Measurements from ENCODE around the gene GGACT.
A peak's percentile ranks its signal among the peaks of the same experiment; 100 is the strongest.

GGACT gene

GRCh38 chr13:100491164-100491842 lies 97.3 kb downstream of the GGACT start:
- Mint-ChIP-seq H3K27me3 (no peaks in the 10 kb centered on the region), H3K4me3 (no peak overlapping the region), H3K36me3 (peaks cover 2% of the 10 kb centered on the region), H3K27ac (no peak overlapping the region), H3K9me3 (no peaks in the 10 kb centered on the region), H3K4me1 (no peaks in the 10 kb centered on the region)
- no peak for DNase-seq (ENCODE audit: low spot score in 2 of 2)
- no peak for ATAC-seq (ENCODE audit: low read depth)

DNA sequence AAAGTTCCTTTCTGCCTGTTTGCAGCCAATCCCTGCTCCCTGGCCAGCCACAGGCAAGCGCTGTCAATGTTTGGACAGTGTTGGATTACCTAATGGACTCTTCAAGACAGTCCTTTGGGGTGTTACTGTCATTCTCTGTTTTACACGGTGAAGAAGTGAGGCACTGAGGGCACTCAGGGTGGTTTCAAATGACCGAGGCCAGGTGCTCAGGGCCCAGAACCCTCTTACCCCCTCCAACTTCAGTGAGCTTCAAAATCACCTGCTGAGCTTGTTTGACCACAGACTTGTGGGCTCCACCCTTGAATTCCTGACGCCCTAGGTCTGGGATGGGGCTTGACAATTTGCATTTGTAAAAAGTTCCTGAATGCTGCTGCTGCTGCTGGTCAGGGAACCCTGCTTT lies 97.9 kb downstream of the GGACT start:
- DNase-seq (ENCODE audit: low spot score in 2 of 2): no peak
- Mint-ChIP-seq H3K27ac (no peak overlapping the region), H3K36me3 (peaks cover 2% of the 10 kb centered on the region), H3K9me3 (no peaks in the 10 kb centered on the region), H3K4me1 (no peaks in the 10 kb centered on the region), H3K27me3 (no peaks in the 10 kb centered on the region), H3K4me3 (no peak overlapping the region)
- no peak for ATAC-seq (ENCODE audit: low read depth)

GRCh38 chr13:100485265-100485664 lies 103.3 kb downstream of the GGACT start:
- Mint-ChIP-seq H3K36me3 (no peaks in the 10 kb centered on the region), H3K4me3 (no peak overlapping the region), H3K27ac (no peak overlapping the region), H3K27me3 (no peaks in the 10 kb centered on the region), H3K4me1 (peaks cover 16% of the 10 kb centered on the region), H3K9me3 (no peaks in the 10 kb centered on the region)
- DNase-seq (ENCODE audit: low spot score in 2 of 2) (no peak), ATAC-seq (ENCODE audit: low read depth) (no peak)

GRCh38 chr13:100484702-100485101 lies 103.9 kb downstream of the GGACT start:
- no peaks in the 10 kb centered on the region for H3K36me3 Mint-ChIP-seq
- ATAC-seq (ENCODE audit: low read depth) (no peak), DNase-seq (ENCODE audit: low spot score in 2 of 2) (no peak)
- H3K4me1 Mint-ChIP-seq: peaks cover 16% of the 10 kb centered on the region
- no peak overlapping the region for H3K27ac Mint-ChIP-seq
- H3K9me3 Mint-ChIP-seq: no peaks in the 10 kb centered on the region
- H3K27me3 Mint-ChIP-seq: no peaks in the 10 kb centered on the region
- no peak overlapping the region for H3K4me3 Mint-ChIP-seq

- Mint-ChIP-seq H3K27ac (peak overlapping the region; percentile 1), H3K9me3 (no peaks in the 10 kb centered on the region), H3K4me1 (peaks cover 16% of the 10 kb centered on the region), H3K27me3 (no peaks in the 10 kb centered on the region), H3K4me3 (no peak overlapping the region), H3K36me3 (no peaks in the 10 kb centered on the region)
- DNase-seq (ENCODE audit: low spot score in 2 of 2) (no peak), ATAC-seq (ENCODE audit: low read depth) (no peak)
Measured at GRCh38 chr13:100483841-100484381, 104.7 kb downstream of the GGACT start.

- Mint-ChIP-seq H3K27me3 (no peaks in the 10 kb centered on the region), H3K36me3 (no peaks in the 10 kb centered on the region), H3K9me3 (no peaks in the 10 kb centered on the region), H3K4me3 (no peak overlapping the region), H3K27ac (peak overlapping the region; percentile 1), H3K4me1 (peaks cover 16% of the 10 kb centered on the region)
- ATAC-seq (ENCODE audit: low read depth) (no peak), DNase-seq (ENCODE audit: low spot score in 2 of 2) (no peak)
Measured at GRCh38 chr13:100483139-100483538, 105.5 kb downstream of the GGACT start.

- DNase-seq (ENCODE audit: low spot score in 2 of 2) (no peak), ATAC-seq (ENCODE audit: low read depth) (no peak)
- no peaks in the 10 kb centered on the region for H3K36me3 Mint-ChIP-seq
- H3K27ac Mint-ChIP-seq: no peak overlapping the region
- H3K9me3 Mint-ChIP-seq: no peaks in the 10 kb centered on the region
- H3K4me3 Mint-ChIP-seq: no peak overlapping the region
- no peaks in the 10 kb centered on the region for H3K27me3 Mint-ChIP-seq
- peaks cover 16% of the 10 kb centered on the region for H3K4me1 Mint-ChIP-seq
Measured at GRCh38 chr13:100480676-100481075, 107.9 kb downstream of the GGACT start.
